GM12878 (cell line): Measurements from ENCODE around the gene EBF3.

Experiments used
- EP300 ChIP-seq, 2 experiments: fragments of 150-350 bp in 1 of 2; IDR thresholded peaks; 2 replicates each; pipeline ENCODE4 v1.6.1; 2011 to 2012; ENCODE audit warnings: low read depth in 2 of 2, low read length in 2 of 2, borderline replicate concordance in 1 of 2, improper control_type of control experiment in 1 of 2, inconsistent platforms in 1 of 2; ENCODE audit not compliant: control insufficient read depth in 1 of 2
- MYB ChIP-seq: fragments of 150-350 bp; IDR thresholded peaks from 2 replicates; pipeline ENCODE4 v1.6.1; 2014; ENCODE audit warnings: mild to moderate bottlenecking, low read depth, low read length, borderline replicate concordance
- SPI1 ChIP-seq: IDR thresholded peaks from 2 replicates; pipeline ENCODE4 v1.6.1; 2011; ENCODE audit warnings: low read depth, mild to moderate bottlenecking, low read length, moderate library complexity, borderline replicate concordance; ENCODE audit not compliant: insufficient read depth
- TF ChIP-seq, protein P1 (sequence below), 3 experiments: IDR thresholded peaks in 2 of 3; conservative IDR thresholded peaks in 1 of 3; 2 replicates each; pipeline ENCODE4 v1.5.1; 2011; ENCODE audit warnings: low read depth in 3 of 3, low read length in 3 of 3, mild to moderate bottlenecking in 3 of 3, control low read depth in 2 of 3, moderate library complexity in 2 of 3, inconsistent platforms in 1 of 3, mixed read lengths in 1 of 3; ENCODE audit not compliant: control insufficient read depth in 2 of 3, insufficient read depth in 1 of 3; ENCODE audit errors: extremely low read depth in 1 of 3

DNA sequence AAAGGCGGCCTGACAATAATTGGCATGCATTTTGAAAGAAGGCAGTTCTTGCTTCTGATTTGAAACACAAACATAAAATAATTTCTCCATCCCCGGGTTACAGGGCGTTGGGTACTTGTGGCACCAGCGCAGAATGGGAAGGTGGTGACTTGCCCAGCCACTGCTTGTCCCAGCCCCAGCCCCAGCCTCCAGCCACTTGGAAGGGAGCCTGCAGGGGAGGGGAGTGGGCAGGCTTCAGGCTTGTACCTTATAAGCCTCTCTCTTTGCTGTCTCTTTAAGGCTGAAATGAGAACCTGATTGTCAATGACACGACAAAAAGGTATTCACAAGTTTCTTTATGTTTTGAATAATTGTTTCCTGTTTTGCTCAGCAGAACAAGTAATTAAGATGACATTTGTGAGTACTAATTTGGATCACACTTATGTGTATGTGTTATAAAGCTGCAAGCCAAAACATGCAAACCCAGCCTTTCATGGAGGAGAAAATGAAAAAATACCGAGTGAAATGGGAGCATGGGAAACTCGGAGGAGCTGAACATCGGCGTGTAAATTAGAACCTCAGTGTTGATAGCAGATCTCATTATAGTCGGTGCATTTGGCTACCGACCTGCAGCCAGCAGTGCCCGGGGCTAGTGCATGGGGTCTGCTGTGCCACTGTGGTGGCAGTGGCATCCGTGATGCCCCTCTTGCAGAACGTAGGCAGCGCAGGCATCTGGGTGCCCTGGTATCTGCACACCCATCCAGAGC, 129.9 kb downstream of the EBF3 start:
- TF ChIP-seq, protein P1, sequence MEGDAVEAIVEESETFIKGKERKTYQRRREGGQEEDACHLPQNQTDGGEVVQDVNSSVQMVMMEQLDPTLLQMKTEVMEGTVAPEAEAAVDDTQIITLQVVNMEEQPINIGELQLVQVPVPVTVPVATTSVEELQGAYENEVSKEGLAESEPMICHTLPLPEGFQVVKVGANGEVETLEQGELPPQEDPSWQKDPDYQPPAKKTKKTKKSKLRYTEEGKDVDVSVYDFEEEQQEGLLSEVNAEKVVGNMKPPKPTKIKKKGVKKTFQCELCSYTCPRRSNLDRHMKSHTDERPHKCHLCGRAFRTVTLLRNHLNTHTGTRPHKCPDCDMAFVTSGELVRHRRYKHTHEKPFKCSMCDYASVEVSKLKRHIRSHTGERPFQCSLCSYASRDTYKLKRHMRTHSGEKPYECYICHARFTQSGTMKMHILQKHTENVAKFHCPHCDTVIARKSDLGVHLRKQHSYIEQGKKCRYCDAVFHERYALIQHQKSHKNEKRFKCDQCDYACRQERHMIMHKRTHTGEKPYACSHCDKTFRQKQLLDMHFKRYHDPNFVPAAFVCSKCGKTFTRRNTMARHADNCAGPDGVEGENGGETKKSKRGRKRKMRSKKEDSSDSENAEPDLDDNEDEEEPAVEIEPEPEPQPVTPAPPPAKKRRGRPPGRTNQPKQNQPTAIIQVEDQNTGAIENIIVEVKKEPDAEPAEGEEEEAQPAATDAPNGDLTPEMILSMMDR (IDR thresholded peaks at IDR 0.05 in 2 of 3, conservative IDR thresholded peaks at IDR 0.05 in 1 of 3; ENCODE audit: control insufficient read depth in 2 of 3, extremely low read depth in 1 of 3, insufficient read depth in 1 of 3, low read depth in 3 of 3, low read length in 3 of 3): no peak
- TF ChIP-seq MYB (no peak), EP300 (IDR thresholded peaks at IDR 0.05; ENCODE audit: borderline replicate concordance in 1 of 2, control insufficient read depth in 1 of 2, low read depth in 2 of 2, low read length in 2 of 2) (no peak), SPI1 (no peak)
